ENCODE measurements around the gene HYAL2.

DNA sequence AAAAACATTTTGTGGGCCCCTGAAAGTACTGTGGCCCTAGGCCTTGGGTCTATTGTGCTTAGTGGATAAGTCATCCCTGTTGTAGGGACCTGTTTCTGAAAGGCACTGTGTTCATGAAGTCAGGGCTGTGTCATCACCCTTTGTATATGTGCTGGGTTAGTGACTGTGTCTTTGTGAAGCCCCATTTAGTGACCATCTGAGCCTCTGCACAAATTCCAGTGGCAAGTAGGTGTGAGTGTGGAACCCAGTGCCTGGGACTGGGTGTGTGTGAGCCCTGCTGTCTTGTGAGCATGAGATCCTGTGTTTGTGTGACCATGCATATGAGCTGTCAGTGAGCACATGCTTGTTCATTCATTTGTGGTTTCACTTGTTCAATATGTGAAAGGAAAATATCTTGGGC is 17.9 kb downstream of the HYAL2 start:
- TF ChIP-seq CTCF (IDR thresholded peaks at IDR 0.05) (no peak), POLR2A (IDR thresholded peaks at IDR 0.05) (no peak), POLR2AphosphoS5 (IDR thresholded peaks at IDR 0.05) (no peak), EP300 (IDR thresholded peaks at IDR 0.05) (no peak)

Data from sigmoid colon (tissue), 4 donors.